Gastrocnemius medialis (tissue), 4 donors: Measurements from ENCODE around the gene KIF1A.

Experiments used
- CTCF ChIP-seq, 5 experiments: fragments of 450-650 bp in 3 of 5; fragments of 200-600 bp in 2 of 5; sonication (generic) in 2 of 5; IDR thresholded peaks in 4 of 5; conservative IDR thresholded peaks in 1 of 5; 1 replicate in 4 of 5; 2 replicates in 1 of 5; pipeline ENCODE4 v1.5.1; 2016 to 2019; ENCODE audit warnings: antibody characterized with exemption in 5 of 5, mild to moderate bottlenecking in 3 of 5, moderate library complexity in 3 of 5
- POLR2A ChIP-seq, 2 donors: fragments of 450-650 bp; IDR thresholded peaks; one replicate each; pipeline ENCODE4 v1.6.1; 2017; ENCODE audit warnings: antibody characterized with exemption in 2 of 2, mild to moderate bottlenecking in 2 of 2, moderate library complexity in 2 of 2

GRCh38 chr2:240717181-240717641, 102.8 kb downstream of the KIF1A start:
- no peak for TF ChIP-seq CTCF (IDR thresholded peaks at IDR 0.05 in 4 of 5, conservative IDR thresholded peaks at IDR 0.05 in 1 of 5)
- TF ChIP-seq POLR2A (IDR thresholded peaks at IDR 0.05), result no peak
